Hypothalamus (tissue), 51 donors: ENCODE measurements around the gene CD28.

Experiments
- DNase-seq, 51 donors: peaks; one replicate each; lab custom pipeline; 2025; lab: John Stamatoyannopoulos, UW

The CD28 gene

GRCh38 chr2:203706403-203706802 lies at the start of gene CD28:
Gene CD28 (plus strand): TSS chr2:203706639. CDS start chr2:203706697, 58 bp downstream.
- no peak for DNase-seq

- no peak for DNase-seq
These were observed 46.9 kb upstream of the CD28 start for GRCh38 chr2:203659331-203660049.

GRCh38 chr2:203660465-203660864 lies 46.0 kb upstream of the CD28 start:
- DNase-seq = no peak

- DNase-seq = no peak
These were observed 45.0 kb upstream of the CD28 start for GRCh38 chr2:203661279-203661908.

GRCh38 chr2:203662487-203662886 lies 44.0 kb upstream of the CD28 start:
- no peak for DNase-seq

- no peak for DNase-seq
These were observed 43.5 kb upstream of the CD28 start for GRCh38 chr2:203662951-203663350.

- DNase-seq = no peak
These were observed 42.2 kb upstream of the CD28 start for GRCh38 chr2:203664029-203664755.

GRCh38 chr2:203667838-203668237 lies 38.6 kb upstream of the CD28 start:
- DNase-seq = no peak

GRCh38 chr2:203669820-203670219 lies 36.6 kb upstream of the CD28 start:
- DNase-seq = no peak

- no peak for DNase-seq
These were observed 35.5 kb upstream of the CD28 start for GRCh38 chr2:203670939-203671338.

GRCh38 chr2:203671876-203672275 lies 34.6 kb upstream of the CD28 start:
- no peak for DNase-seq

GRCh38 chr2:203672856-203673255 lies 33.6 kb upstream of the CD28 start:
- DNase-seq = no peak

GRCh38 chr2:203673933-203674332 lies 32.5 kb upstream of the CD28 start:
- no peak for DNase-seq

- no peak for DNase-seq
These were observed 31.4 kb upstream of the CD28 start for GRCh38 chr2:203675086-203675485.

- DNase-seq = no peak
These were observed 27.5 kb upstream of the CD28 start for GRCh38 chr2:203678971-203679370.

- no peak for DNase-seq
These were observed 27.0 kb upstream of the CD28 start for GRCh38 chr2:203679401-203679800.

GRCh38 chr2:203681978-203682377 lies 24.5 kb upstream of the CD28 start:
- DNase-seq = no peak

GRCh38 chr2:203682688-203683130 lies 23.7 kb upstream of the CD28 start:
- DNase-seq = no peak

- no peak for DNase-seq
These were observed 23.0 kb upstream of the CD28 start for GRCh38 chr2:203683421-203683820.

GRCh38 chr2:203683932-203684556 lies 22.4 kb upstream of the CD28 start:
- DNase-seq = no peak

- no peak for DNase-seq
These were observed 21.3 kb upstream of the CD28 start for GRCh38 chr2:203685081-203685621.
